HG02571 (cell line): ENCODE measurements around the gene SCAP.
A peak's percentile ranks its signal among the peaks of the same experiment; 100 is the strongest.
"Not testable (repeated sequence)": the region's sequence is repeated elsewhere in the genome, so short reads cannot be mapped to it uniquely, and the experiment has no call there.

Experiments
- ATAC-seq: cut with Tn5 transposase; IDR thresholded peaks from one replicate; pipeline ENCODE4 v1.9.1; 2021; ENCODE audit warnings: mild to moderate bottlenecking, moderate library complexity; ENCODE audit not compliant: unreplicated experiment

SCAP gene

GRCh38 chr3:47475570-47476329 lies at the start of gene SCAP:
Gene SCAP, minus strand, starts transcription at chr3:47475941. Its CDS starts 32,948 bp downstream, at chr3:47442993.
- peak; percentile 92 for ATAC-seq

GRCh38 chr3:47523310-47524073 lies 47.8 kb upstream of the SCAP start:
- no peak for ATAC-seq

- no peak for ATAC-seq
Measured at GRCh38 chr3:47522082-47522987, 46.6 kb upstream of the SCAP start.

- no peak for ATAC-seq
Measured at GRCh38 chr3:47520756-47521155, 45.0 kb upstream of the SCAP start.

GRCh38 chr3:47517937-47518336 lies 42.2 kb upstream of the SCAP start:
- ATAC-seq, result no peak

- ATAC-seq, result no peak
Measured at GRCh38 chr3:47515864-47516319, 40.2 kb upstream of the SCAP start.

GRCh38 chr3:47515100-47515499 lies 39.4 kb upstream of the SCAP start:
- ATAC-seq, result no peak

- ATAC-seq, result peak; percentile 83
Measured at GRCh38 chr3:47513125-47513929, 37.6 kb upstream of the SCAP start, which contains the start of gene ELP6. Gene ELP6, minus strand, starts transcription at chr3:47513712. Its CDS starts 122 bp downstream, at chr3:47513590.

- ATAC-seq, result no peak
Measured at GRCh38 chr3:47512416-47513124, 36.8 kb upstream of the SCAP start.

GRCh38 chr3:47505267-47505666 lies 29.5 kb upstream of the SCAP start:
- ATAC-seq, result not testable (repeated sequence)

- no peak for ATAC-seq
Measured at GRCh38 chr3:47504113-47504512, 28.4 kb upstream of the SCAP start.

GRCh38 chr3:47503033-47503432 lies 27.3 kb upstream of the SCAP start:
- ATAC-seq, result no peak

- no peak for ATAC-seq
Measured at GRCh38 chr3:47496892-47497291, 21.2 kb upstream of the SCAP start.

- ATAC-seq, result no peak
Measured at GRCh38 chr3:47495886-47496285, 20.1 kb upstream of the SCAP start.

- ATAC-seq, result no peak
Measured at GRCh38 chr3:47495111-47495510, 19.4 kb upstream of the SCAP start.

- ATAC-seq, result no peak
Measured at GRCh38 chr3:47491777-47492176, 16.0 kb upstream of the SCAP start.

GRCh38 chr3:47491186-47491585 lies 15.4 kb upstream of the SCAP start:
- ATAC-seq, result no peak

- ATAC-seq, result no peak
Measured at GRCh38 chr3:47487265-47487664, 11.5 kb upstream of the SCAP start.

GRCh38 chr3:47485812-47486211 lies 10.1 kb upstream of the SCAP start:
- ATAC-seq, result no peak

GRCh38 chr3:47482366-47482765 lies 6.6 kb upstream of the SCAP start:
- no peak for ATAC-seq
